ENCODE measurements around the gene GRPR.
"Not testable (repeated sequence)": the region's sequence is repeated elsewhere in the genome, so short reads cannot be mapped to it uniquely, and the experiment has no call there.

Gene GRPR

DNA sequence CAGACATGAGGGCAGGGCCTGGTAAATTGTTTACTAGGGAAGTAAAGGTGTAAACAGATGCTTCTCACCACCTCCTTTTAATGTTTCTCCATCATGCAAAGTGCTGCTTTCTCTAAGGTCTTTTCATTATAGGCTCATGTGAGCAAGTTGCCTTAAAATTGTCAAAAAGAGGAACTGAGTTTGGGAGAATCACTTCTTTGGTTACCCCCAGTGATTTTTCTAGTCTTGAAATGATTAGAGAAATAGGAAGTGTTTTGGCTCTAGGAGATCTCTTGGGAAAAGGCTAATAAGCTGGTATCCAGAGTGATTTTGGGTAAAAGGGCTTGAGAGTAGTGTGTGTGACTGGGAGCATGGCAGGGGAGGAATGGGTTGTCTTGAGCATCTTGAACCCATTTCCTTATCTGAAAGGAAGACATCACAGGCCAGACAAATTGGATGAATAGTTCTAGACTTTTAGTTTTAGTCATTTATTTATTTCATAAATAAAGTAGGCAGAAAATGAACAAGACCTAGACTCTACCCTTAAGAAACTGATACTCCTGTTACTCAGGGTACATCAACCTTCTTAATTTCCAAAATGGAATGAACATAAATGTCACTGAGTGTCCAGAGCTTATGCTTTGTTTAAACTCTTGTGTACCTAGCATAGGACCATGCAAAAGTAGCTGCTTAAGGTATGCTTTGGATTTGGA, 14.2 kb downstream of the GRPR start:
- no peak for DNase-seq (ENCODE audit: low spot score)

GRCh38 chrX:16138108-16138427, 14.7 kb downstream of the GRPR start:
- DNase-seq (ENCODE audit: low spot score) = no peak

GRCh38 chrX:16140448-16140847, 17.1 kb downstream of the GRPR start:
- no peak for DNase-seq (ENCODE audit: low spot score)

DNA sequence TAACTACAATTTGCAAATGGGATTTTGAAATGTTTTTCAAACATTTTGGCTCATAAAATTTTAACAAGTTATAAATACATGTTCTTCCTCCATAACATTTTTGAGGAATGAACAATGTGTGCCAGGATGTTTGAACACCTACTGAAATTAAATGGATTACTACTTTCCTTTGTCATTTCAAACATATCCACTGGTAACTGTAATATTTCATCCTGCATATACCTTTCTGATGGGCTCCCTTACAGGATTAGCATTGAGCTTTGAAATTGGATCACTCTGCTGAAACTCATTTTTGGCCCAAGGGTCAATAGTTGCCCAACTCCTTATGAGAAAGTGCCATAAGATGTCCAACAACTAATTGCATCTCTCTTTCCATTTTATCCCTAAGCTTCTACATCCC, 17.6 kb downstream of the GRPR start:
- DNase-seq (ENCODE audit: low spot score) = no peak

GRCh38 chrX:16141422-16142245, 18.3 kb downstream of the GRPR start:
- DNase-seq (ENCODE audit: low spot score) = no peak

DNA sequence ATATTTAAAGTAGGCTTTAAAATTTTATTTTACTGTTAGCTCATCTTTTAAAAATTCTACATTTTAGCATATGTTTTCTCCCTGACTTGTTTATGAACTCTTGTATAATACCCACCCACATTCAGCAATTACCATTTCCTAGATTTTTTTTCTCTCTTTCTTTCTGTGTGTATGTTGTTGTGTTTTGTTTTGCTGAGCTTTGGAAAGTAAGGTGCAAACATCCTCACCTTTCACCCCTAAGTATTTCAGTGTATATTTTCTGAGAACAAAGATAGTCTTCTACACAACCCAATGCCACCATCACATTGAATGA, 18.8 kb downstream of the GRPR start:
- DNase-seq (ENCODE audit: low spot score) = no peak

GRCh38 chrX:16143968-16144367, 20.6 kb downstream of the GRPR start:
- DNase-seq (ENCODE audit: low spot score) = no peak

DNA sequence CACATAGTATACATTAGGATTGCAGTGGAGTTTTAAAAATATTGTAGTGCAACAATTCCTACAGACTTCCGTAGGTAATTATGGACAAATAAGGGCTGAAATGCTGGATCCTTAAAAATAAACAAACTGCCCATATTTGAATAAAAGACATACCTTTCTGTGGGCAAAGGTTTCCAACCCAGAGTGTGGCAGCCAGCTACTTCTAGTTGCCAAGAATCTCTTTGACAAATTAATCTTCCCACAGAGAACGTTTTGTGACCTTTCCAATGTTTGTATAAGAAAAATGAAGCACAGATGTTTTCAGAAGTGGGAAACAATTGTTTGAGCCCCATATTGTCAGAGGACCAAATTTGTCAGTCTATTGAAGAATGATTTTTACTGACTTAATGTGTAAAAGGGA, 21.1 kb downstream of the GRPR start:
- no peak for DNase-seq (ENCODE audit: low spot score)

DNA sequence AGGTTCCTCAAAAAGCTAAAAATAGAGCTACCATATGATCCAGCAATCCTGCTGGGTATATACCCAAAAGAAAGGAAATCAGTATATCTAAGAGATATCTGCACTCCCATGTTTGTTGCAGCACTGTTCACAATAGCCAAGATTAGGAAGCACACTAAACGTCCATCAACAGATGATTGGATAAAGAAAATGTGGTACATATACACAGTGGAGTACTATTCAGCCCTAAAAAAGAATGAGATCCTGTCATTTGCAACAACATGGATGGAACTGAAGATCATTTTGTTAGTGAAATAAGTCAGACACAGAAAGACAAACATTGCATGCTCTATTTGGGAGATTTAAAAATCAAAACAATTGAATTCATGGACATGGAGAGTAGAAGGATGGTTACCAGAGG, 21.7 kb downstream of the GRPR start:
- not testable (repeated sequence) for DNase-seq (ENCODE audit: low spot score)

DNA sequence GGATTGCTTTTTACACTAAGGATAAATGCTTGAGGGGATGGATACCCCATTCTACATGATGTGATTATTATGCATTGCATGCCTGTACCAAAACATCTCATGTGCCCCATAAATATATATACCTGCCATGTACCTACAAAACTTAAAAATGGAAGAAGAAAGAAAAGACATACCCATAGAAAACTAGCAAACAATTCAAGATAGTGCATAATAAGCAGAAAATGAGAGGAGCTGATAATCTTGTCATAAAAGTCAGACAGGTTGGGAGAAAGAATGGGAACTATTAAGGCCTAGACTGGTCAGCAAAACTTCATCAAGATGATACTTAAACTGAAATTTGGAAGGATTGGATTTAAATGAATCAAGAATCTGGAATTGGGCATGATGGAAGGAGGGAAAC, 22.3 kb downstream of the GRPR start:
- no peak for DNase-seq (ENCODE audit: low spot score)

GRCh38 chrX:16148896-16149295, 25.5 kb downstream of the GRPR start:
- DNase-seq (ENCODE audit: low spot score) = no peak

DNA sequence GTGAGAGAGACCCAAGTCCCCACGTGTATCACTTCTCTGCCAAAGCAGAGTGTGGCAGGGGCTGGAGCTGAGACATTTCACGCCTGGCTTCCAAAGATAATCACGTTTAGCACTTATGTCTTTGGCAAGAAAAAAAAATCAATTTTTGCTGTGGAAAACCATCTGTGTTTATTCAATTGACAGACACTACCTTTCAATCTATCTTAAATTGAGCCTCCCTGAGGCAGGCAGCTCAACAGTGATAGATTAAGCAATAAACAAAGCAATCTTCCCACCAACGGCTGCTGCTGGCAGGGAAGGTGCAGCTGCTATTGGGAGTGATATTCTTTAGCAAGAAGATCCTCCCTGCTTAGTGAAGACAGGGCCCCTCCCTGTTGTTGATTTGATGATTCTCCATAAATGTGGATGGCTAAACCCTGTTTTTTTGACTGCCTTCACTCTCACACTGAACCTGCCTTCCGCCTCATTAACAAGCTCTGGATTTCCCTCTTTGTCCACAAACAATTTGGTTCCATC, 32.3 kb downstream of the GRPR start:
- no peak for DNase-seq (ENCODE audit: low spot score)

DNA sequence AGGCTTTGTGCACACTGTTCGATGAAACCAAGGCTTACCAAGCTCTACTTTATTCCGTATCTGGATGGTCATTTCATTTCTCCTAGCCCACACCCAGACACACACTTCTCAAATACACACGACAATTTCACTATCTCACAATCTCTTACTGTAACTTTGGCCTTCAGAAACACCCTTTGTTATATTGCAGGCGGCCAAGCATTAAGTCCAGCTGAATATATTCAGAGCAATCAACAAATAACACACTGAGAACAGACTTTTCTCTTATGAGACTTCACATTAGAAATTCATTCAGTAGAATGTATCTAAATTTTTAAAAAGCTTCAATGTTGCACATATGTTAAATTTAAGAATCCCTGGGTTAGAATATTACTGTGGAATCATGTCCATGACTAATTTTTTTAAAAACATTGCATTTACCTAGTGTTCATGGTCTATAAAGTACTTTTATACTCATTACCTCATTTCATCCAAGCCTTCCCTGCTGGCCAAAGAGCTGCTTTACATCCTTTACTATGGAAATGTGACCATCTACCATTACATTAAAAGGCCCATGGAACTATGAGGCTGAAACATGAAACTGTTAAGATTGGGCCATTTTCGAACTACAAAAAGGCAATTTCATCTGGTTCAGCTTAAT, 33.4 kb downstream of the GRPR start:
- no peak for DNase-seq (ENCODE audit: low spot score)

GRCh38 chrX:16160729-16161128, 37.4 kb downstream of the GRPR start:
- DNase-seq (ENCODE audit: low spot score) = peak; percentile 87

DNA sequence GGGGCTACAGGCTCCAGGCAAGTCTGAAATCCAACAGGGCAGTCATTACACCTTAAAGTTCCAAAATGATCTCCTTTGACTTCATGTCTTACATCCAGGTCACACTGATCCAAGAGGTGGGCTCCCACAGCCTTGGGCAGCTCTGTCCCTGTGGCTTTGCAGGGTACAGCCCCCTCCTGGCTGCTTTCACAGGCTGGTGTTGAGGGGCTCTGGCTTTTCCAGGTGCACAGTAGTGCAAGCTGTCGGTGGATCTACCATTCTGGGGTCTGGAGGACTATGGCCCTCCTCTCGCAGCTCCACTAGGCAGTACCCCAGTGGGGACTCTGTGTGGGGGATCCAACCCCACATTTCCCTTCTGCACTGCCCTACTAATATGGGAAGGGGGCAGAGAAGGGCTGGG, 37.8 kb downstream of the GRPR start:
- DNase-seq (ENCODE audit: low spot score) = not testable (repeated sequence)

DNA sequence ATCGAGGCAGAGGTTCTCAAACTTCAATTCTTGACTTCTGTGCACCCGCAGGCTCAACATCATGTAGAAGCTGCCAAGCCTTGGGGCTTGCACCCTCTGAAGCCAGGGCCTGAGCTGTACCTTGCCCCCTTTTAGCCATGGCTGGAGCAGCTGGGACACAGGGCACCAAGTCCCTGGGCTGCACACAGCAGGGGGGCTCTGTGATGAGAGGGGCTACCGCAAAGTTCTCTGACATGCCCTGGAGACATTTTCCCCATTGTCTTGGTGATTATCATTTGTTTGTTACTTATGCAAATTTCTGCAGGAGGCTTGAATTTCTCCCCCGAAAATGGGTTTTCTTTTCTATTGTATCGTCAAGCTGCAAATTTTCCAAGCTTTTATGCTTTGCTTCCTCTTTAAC, 39.0 kb downstream of the GRPR start:
- DNase-seq (ENCODE audit: low spot score) = no peak

DNA sequence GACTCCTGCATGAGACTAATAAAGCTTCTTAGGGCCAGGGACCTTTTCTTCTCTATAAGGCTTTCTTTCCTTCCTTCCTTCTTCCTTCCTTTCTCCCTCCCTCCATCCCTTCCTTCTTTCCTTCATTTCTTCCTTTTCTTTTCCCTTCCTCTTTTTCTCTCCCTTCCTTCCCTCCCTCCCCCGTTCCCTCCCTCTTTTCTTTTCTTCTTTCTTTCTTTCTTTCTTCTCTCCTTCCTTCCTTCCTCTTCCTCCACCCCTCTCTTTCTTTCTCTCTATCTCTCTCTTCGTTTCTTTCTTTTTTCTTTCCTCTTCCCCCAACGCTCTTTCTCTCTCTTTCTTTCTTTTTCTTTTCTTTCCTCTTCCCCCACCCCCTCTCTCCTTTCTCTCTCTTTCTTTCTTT, 41.4 kb downstream of the GRPR start:
- no peak for DNase-seq (ENCODE audit: low spot score)

DNA sequence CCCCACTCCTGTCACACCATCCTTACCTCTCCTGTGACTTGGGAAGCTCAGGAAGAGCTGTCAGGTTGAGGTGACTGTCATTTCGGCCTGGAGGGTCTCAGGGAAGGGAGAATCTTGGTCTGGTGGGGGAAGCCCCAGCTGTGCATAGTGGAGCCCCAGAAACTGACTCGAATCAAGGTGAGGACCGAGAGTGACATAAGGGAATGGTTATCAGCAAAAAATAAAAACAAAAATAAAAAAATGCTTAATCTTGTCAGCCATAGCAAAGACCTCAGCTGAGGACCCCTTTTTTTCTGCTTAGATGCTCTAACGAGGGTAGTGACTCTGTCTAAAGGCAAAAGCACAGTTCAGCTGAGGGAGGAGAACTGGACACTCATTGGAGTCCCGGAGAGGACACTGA, 43.8 kb downstream of the GRPR start, which contains the start of gene MAGEB17:
TSS of gene MAGEB17 (plus strand) at position 301 of the 400 bp plus-strand sequence. CDS start 2,902 bp downstream, outside the sequence.
- DNase-seq (ENCODE audit: low spot score) = no peak

DNA sequence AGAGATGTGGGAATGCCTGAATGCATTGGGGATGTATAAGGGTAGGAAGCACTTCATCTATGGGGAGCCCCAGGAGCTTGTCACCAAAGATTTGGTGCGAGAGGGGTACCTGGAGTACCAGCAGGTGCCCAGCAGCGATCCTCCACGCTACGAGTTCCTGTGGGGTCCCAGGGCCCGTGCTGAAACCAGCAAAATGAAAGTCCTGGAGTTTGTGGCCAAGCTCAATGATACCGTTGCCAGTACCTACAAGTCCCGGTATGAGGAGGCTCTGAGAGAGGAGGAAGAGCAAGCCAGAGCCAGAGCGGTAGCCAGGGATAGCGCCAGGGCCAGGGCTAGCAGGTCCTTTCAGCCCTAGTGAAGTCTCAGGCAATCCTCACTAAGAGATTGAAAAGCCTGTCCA, 47.7 kb downstream of the GRPR start:
- no peak for DNase-seq (ENCODE audit: low spot score)

DNA sequence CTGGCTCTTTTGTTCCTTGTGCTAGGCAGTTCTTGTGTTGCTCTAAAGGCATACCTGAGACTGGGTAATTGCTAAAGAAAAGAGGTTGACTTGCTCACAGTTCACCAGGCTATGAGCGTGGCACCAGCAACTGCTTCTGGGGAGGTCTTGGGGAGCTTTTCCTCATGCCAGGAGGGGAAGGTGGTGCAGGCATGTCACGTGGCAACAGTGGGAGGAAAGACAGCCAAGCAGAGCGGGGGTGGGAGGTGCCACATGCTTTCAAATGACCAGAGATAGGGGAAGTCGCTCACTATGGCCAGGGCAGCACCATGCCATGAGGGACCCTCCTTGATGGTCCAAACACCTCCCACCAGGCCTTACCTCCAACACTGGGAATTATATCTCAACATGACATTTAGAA, 48.6 kb downstream of the GRPR start:
- DNase-seq (ENCODE audit: low spot score) = no peak

GRCh38 chrX:16172391-16172790, 49.0 kb downstream of the GRPR start:
- no peak for DNase-seq (ENCODE audit: low spot score)

GRCh38 chrX:16175329-16176061, 52.1 kb downstream of the GRPR start:
- no peak for DNase-seq (ENCODE audit: low spot score)

- DNase-seq (ENCODE audit: low spot score) = no peak
Measured at GRCh38 chrX:16177260-16177659, 53.9 kb downstream of the GRPR start.

All from SW480 (cell line).